ENCODE data around the gene PIK3R1.

Gene PIK3R1

GRCh38 chr5:68331192-68332079, 115.9 kb downstream of the PIK3R1 start:
- Histone ChIP-seq H3K27ac (ENCODE audit: low read length) (no peak overlapping the region), H3K36me3 (replicated peaks; ENCODE audit: low read depth, low read length) (no peaks in the 10 kb centered on the region), H3K4me3 (ENCODE audit: low read length) (no peak overlapping the region), H3K79me2 (ENCODE audit: low read length) (no peaks in the 10 kb centered on the region), H3K27me3 (ENCODE audit: low read depth, low read length) (no peaks in the 10 kb centered on the region), H3K9ac (ENCODE audit: low read length) (no peak overlapping the region), H3K4me2 (ENCODE audit: low read length) (peak overlapping the region; percentile 3), H2AFZ (ENCODE audit: low read depth, low read length) (no peak overlapping the region), H4K20me1 (ENCODE audit: insufficient read depth, low read length) (no peaks in the 10 kb centered on the region), H3K9me3 (ENCODE audit: insufficient read depth, low read length) (no peaks in the 10 kb centered on the region), H3K4me1 (ENCODE audit: low read length) (peaks cover 16% of the 10 kb centered on the region)
- TF ChIP-seq, protein P1, sequence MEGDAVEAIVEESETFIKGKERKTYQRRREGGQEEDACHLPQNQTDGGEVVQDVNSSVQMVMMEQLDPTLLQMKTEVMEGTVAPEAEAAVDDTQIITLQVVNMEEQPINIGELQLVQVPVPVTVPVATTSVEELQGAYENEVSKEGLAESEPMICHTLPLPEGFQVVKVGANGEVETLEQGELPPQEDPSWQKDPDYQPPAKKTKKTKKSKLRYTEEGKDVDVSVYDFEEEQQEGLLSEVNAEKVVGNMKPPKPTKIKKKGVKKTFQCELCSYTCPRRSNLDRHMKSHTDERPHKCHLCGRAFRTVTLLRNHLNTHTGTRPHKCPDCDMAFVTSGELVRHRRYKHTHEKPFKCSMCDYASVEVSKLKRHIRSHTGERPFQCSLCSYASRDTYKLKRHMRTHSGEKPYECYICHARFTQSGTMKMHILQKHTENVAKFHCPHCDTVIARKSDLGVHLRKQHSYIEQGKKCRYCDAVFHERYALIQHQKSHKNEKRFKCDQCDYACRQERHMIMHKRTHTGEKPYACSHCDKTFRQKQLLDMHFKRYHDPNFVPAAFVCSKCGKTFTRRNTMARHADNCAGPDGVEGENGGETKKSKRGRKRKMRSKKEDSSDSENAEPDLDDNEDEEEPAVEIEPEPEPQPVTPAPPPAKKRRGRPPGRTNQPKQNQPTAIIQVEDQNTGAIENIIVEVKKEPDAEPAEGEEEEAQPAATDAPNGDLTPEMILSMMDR (IDR thresholded peaks at IDR 0.05; ENCODE audit: low read depth, low read length), result no peak
- TF ChIP-seq EZH2phosphoT487 (IDR thresholded peaks at IDR 0.05; ENCODE audit: low read depth), result no peak

- Histone ChIP-seq H3K9me3 (ENCODE audit: insufficient read depth, low read length) (no peaks in the 10 kb centered on the region), H3K27me3 (ENCODE audit: low read depth, low read length) (no peaks in the 10 kb centered on the region), H3K4me2 (ENCODE audit: low read length) (0 out of 2 replicates have a peak overlapping the region, but pooled peaks have one; percentile 3), H3K9ac (ENCODE audit: low read length) (no peak overlapping the region), H2AFZ (ENCODE audit: low read depth, low read length) (no peak overlapping the region), H3K27ac (ENCODE audit: low read length) (no peak overlapping the region), H3K4me3 (ENCODE audit: low read length) (no peak overlapping the region), H3K79me2 (ENCODE audit: low read length) (no peaks in the 10 kb centered on the region), H3K36me3 (replicated peaks; ENCODE audit: low read depth, low read length) (no peaks in the 10 kb centered on the region), H4K20me1 (ENCODE audit: insufficient read depth, low read length) (no peaks in the 10 kb centered on the region), H3K4me1 (ENCODE audit: low read length) (peaks cover 16% of the 10 kb centered on the region)
- no peak for TF ChIP-seq EZH2phosphoT487 (IDR thresholded peaks at IDR 0.05; ENCODE audit: low read depth)
- TF ChIP-seq, protein P1 (IDR thresholded peaks at IDR 0.05; ENCODE audit: low read depth, low read length), result no peak
Measured at GRCh38 chr5:68332080-68332451, 116.5 kb downstream of the PIK3R1 start.

DNA sequence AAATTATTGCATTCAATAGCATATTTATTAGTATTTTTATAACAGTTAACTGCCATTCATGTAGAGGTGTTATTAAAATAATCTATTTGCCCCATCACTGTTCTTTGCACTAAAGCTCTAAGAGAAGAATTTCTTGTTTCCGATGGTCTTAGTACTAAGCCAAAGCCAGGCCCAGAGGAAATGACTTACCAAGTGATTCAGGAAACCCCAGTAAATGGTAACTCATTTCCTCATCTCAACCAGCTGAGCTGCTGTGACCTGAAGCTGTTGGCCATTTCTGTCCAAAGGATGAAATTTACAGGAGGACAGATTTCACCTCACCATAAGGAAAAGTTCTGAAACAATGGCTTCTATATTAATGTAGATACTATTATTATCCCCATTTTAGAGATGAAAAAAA, 117.0 kb downstream of the PIK3R1 start:
- no peak overlapping the region for H3K9ac ChIP-seq (ENCODE audit: low read length)
- no peaks in the 10 kb centered on the region for H3K79me2 ChIP-seq (ENCODE audit: low read length)
- peaks cover 16% of the 10 kb centered on the region for H3K4me1 ChIP-seq (ENCODE audit: low read length)
- H3K4me2 ChIP-seq (ENCODE audit: low read length), result no peak overlapping the region
- no peak overlapping the region for H3K4me3 ChIP-seq (ENCODE audit: low read length)
- H4K20me1 ChIP-seq (ENCODE audit: insufficient read depth, low read length), result no peaks in the 10 kb centered on the region
- no peak for TF ChIP-seq EZH2phosphoT487 (IDR thresholded peaks at IDR 0.05; ENCODE audit: low read depth)
- TF ChIP-seq, protein P1 (IDR thresholded peaks at IDR 0.05; ENCODE audit: low read depth, low read length), result no peak
- no peaks in the 10 kb centered on the region for H3K27me3 ChIP-seq (ENCODE audit: low read depth, low read length)
- no peaks in the 10 kb centered on the region for H3K36me3 ChIP-seq (replicated peaks; ENCODE audit: low read depth, low read length)
- no peak overlapping the region for H3K27ac ChIP-seq (ENCODE audit: low read length)
- no peaks in the 10 kb centered on the region for H3K9me3 ChIP-seq (ENCODE audit: insufficient read depth, low read length)
- no peak overlapping the region for H2AFZ ChIP-seq (ENCODE audit: low read depth, low read length)

- no peaks in the 10 kb centered on the region for H3K79me2 ChIP-seq (ENCODE audit: low read length)
- H3K9ac ChIP-seq (ENCODE audit: low read length), result no peak overlapping the region
- no peak overlapping the region for H2AFZ ChIP-seq (ENCODE audit: low read depth, low read length)
- no peaks in the 10 kb centered on the region for H3K36me3 ChIP-seq (replicated peaks; ENCODE audit: low read depth, low read length)
- no peaks in the 10 kb centered on the region for H3K27me3 ChIP-seq (ENCODE audit: low read depth, low read length)
- H3K27ac ChIP-seq (ENCODE audit: low read length), result no peak overlapping the region
- no peaks in the 10 kb centered on the region for H4K20me1 ChIP-seq (ENCODE audit: insufficient read depth, low read length)
- H3K9me3 ChIP-seq (ENCODE audit: insufficient read depth, low read length), result no peaks in the 10 kb centered on the region
- no peak for TF ChIP-seq EZH2phosphoT487 (IDR thresholded peaks at IDR 0.05; ENCODE audit: low read depth)
- TF ChIP-seq, protein P1 (IDR thresholded peaks at IDR 0.05; ENCODE audit: low read depth, low read length), result no peak
- H3K4me1 ChIP-seq (ENCODE audit: low read length), result peaks cover 16% of the 10 kb centered on the region
- H3K4me3 ChIP-seq (ENCODE audit: low read length), result no peak overlapping the region
- H3K4me2 ChIP-seq (ENCODE audit: low read length), result no peak overlapping the region
Measured at GRCh38 chr5:68333649-68334552, 118.3 kb downstream of the PIK3R1 start.
